Stimulated activated effector memory CD8-positive, alpha-beta T cell treated with anti-CD3 and anti-CD28 coated beads, Interleukin-12 subunit alpha, Interleukin-12 subunit beta, amount 100 ng/mL, for 72 hours (primary cell): ENCODE results near the gene AP5S1.
A peak's percentile ranks its signal among the peaks of the same experiment; 100 is the strongest.

Experiments used
- ATAC-seq: fragments of 150-1000 bp; cut with Tn5 transposase; 2 replicates; pipeline ENCODE4 v1.10.0; 2021
- DNase-seq, 2 donors: peaks; one replicate each; pipeline ENCODE4 v3.0.0; 2021 to 2022; ENCODE audit warnings: low spot score in 2 of 2
- H3K27ac Mint-ChIP-seq: one replicate; pipeline ENCODE4 v1.8.0; 2022; ENCODE audit warnings: mild to moderate bottlenecking, mixed read lengths
- H3K36me3 Mint-ChIP-seq: one replicate; pipeline ENCODE4 v1.8.0; 2022; ENCODE audit warnings: mild to moderate bottlenecking, mixed read lengths
- H3K4me1 Mint-ChIP-seq: one replicate; pipeline ENCODE4 v1.8.0; 2022; ENCODE audit warnings: mixed read lengths
- H3K4me3 Mint-ChIP-seq: one replicate; pipeline ENCODE4 v1.8.0; 2022; ENCODE audit warnings: mild to moderate bottlenecking, mixed read lengths
- H3K9me3 Mint-ChIP-seq: one replicate; pipeline ENCODE4 v1.8.0; 2022; ENCODE audit warnings: mixed read lengths

AP5S1 gene

DNA sequence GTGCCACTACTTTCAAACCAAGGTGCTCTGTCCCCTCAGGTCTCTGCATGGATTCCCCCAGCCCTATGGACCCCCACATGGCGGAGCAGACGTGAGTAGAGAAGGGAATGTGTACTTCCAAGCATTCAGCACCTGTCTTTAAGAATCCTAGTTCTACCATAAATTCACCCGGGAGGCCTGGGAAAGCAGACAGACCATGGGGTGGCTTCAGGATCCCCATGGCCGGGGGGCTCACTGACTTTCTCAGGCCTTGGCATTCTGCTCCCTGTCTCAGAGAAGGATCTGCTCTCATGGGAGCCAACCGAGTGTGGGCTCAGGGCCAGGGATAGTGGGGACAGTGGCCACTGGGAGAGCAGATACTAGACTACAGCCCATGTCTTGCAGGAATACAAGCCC is 22.0 kb upstream of the AP5S1 start:
- Mint-ChIP-seq H3K4me3 (peak overlapping the region; percentile 99), H3K27ac (peak overlapping the region; percentile 98), H3K9me3 (no peaks in the 10 kb centered on the region), H3K4me1 (peaks cover 69% of the 10 kb centered on the region), H3K36me3 (peaks cover 63% of the 10 kb centered on the region)
- DNase-seq (no peak), ATAC-seq (no peak)

DNA sequence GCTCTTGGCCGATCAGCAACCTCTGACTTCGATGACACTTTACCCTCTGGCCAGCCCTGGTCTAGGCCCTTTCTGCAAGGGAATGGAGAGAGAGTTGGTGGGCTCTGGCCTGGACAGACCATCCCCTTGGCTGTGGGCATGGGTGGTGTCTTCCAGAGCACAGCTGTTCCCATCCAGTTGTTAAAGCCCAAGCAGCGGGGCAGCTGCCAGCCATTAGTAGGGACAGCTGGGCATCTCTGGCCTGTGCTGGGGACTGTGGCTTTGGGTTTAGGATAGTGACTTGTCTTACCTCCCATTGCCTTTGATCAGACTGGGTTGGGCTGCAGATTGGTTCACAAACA is 21.5 kb upstream of the AP5S1 start:
- Mint-ChIP-seq H3K9me3 (no peaks in the 10 kb centered on the region), H3K4me3 (peak overlapping the region; percentile 99), H3K27ac (peak overlapping the region; percentile 98), H3K4me1 (peaks cover 74% of the 10 kb centered on the region), H3K36me3 (peaks cover 68% of the 10 kb centered on the region)
- DNase-seq (no peak), ATAC-seq (no peak)

DNA sequence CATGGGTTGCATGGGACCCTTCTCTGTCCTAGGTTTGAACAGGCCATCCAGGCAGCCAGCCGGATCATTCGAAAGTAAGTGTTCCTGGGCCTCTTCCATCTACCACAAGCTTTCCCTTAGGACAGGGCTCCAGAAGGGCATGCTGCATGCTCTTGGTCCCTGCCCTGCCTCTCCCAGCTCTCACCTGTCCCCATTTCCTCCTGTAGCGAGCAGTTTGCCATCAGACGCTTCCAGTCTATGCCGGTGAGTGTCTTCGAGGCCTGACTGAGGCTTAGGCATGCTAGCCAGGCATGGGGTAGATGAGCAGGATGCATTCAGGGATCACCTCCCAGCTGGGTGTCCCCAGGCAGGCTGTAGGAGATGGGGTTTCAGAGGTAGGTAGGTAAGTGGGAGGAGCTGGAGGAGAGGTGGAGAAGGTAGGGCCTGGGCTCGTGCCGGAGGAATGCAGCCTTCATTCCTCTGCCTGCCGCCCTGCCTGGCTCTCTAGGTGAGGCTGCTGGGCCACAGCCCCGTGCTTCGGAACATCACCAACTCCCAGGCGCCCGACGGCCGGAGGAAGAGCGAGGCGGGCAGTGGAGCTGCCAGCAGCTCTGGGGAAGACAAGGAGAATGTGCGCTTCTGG is 20.0 kb upstream of the AP5S1 start:
- ATAC-seq, result no peak
- H3K9me3 Mint-ChIP-seq, result no peaks in the 10 kb centered on the region
- peaks cover 83% of the 10 kb centered on the region for H3K36me3 Mint-ChIP-seq
- peaks cover 86% of the 10 kb centered on the region for H3K4me1 Mint-ChIP-seq
- H3K27ac Mint-ChIP-seq, result peak overlapping the region; percentile 98
- DNase-seq, result no peak
- no peak overlapping the region for H3K4me3 Mint-ChIP-seq

DNA sequence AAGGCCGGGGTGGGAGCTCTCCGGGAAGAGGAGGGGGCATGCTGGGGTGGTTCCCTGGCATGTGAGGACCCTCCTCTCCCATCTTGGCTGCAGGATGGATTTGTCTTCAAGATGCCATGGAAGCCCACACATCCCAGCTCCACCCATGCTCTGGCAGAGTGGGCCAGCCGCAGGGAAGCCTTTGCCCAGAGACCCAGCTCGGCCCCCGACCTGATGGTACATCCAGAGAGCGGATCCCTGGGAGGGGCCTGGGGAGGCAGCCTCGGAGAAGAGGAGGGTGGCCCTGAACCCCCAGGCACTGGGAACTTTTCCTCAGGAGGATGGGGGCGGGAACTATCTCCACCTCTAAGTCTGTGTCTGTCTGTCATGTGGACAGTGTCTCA is 19.5 kb upstream of the AP5S1 start:
- H3K36me3 Mint-ChIP-seq, result peaks cover 83% of the 10 kb centered on the region
- ATAC-seq, result no peak
- H3K4me3 Mint-ChIP-seq, result no peak overlapping the region

DNA sequence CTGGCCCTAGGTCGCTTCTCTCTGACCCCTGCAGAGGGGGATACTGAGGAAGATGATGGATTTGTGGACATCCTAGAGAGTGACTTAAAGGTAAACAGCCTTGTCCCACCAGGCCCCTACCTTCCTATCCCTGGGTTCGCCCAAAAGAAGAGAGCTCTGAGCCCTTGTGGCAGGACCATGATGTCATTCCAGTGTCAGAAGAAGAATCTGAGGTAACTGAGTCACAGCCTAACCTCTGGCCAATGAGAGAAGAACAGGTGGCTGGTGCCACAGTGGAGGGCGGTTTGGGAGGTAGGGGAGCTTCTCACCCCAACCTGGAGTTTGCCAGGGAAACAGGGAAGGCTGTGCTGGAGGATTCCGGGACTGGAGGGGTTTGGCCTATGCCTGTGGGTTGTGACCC is 19.0 kb upstream of the AP5S1 start:
- H3K27ac Mint-ChIP-seq, result peak overlapping the region; percentile 98
- ATAC-seq (peak; percentile 34), DNase-seq (no peak)
- H3K4me3 Mint-ChIP-seq, result no peak overlapping the region
- H3K36me3 Mint-ChIP-seq, result peaks cover 87% of the 10 kb centered on the region
- no peaks in the 10 kb centered on the region for H3K9me3 Mint-ChIP-seq
- peaks cover 90% of the 10 kb centered on the region for H3K4me1 Mint-ChIP-seq

More for the DNA sequence above, 19.5 kb upstream of the AP5S1 start:
- no peak for DNase-seq
- H3K4me1 Mint-ChIP-seq, result peaks cover 86% of the 10 kb centered on the region
- peak overlapping the region; percentile 98 for H3K27ac Mint-ChIP-seq
- no peaks in the 10 kb centered on the region for H3K9me3 Mint-ChIP-seq

DNA sequence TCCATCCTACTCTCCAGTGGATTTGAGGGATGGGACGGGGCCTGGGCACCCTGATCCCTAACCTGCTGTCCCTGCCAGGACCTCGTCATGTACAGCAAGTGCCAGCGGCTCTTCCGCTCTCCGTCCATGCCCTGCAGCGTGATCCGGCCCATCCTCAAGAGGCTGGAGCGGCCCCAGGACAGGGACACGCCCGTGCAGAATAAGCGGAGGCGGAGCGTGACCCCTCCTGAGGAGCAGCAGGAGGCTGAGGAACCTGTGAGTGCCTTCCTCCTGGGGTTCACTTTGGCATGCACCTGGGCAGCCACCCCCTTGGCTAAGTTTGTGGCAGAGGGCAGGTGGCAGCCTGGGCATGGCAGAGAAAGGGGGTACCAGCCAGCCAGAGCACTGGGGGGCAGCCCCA is 18.5 kb upstream of the AP5S1 start:
- Mint-ChIP-seq H3K4me3 (no peak overlapping the region), H3K9me3 (no peaks in the 10 kb centered on the region), H3K4me1 (peaks cover 90% of the 10 kb centered on the region), H3K27ac (peak overlapping the region; percentile 98), H3K36me3 (peaks cover 93% of the 10 kb centered on the region)
- DNase-seq (no peak), ATAC-seq (no peak)

DNA sequence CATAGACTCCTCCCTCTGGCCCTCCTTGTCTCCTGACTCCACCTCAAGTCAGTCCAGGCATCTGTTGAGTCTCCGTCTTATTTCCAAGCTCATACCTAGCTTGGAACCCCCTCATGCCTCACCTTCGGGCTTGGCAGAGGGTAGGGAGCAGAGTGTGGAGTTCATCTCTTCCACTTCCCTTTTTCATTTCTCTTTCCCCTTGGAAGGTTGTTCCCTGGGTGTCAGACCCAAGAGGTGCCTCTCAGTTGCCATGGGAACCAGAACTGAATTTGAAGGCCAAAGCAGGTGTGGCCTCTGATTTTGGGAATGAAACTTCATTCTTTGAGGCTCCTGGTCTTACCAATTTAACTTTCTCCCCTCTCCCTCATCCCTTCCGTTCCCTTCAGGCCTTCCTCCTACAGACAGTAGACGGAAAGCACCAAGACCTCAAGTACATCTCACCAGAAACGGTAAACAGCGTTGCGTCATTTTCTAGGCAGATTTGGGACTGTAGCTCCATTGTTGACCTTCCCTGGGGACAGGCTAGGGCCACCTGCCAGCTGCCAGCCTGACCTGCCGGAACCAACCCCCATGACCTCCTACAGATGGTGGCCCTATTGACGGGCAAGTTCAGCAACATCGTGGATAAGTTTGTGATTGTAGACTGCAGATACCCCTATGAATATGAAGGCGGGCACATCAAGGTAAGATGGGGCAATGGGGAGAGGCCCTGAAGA is 17.7 kb upstream of the AP5S1 start:
- Mint-ChIP-seq H3K9me3 (no peaks in the 10 kb centered on the region), H3K4me1 (peaks cover 90% of the 10 kb centered on the region), H3K36me3 (peaks cover 93% of the 10 kb centered on the region), H3K27ac (peak overlapping the region; percentile 98), H3K4me3 (no peak overlapping the region)
- no peak for DNase-seq
- ATAC-seq, result no peak

DNA sequence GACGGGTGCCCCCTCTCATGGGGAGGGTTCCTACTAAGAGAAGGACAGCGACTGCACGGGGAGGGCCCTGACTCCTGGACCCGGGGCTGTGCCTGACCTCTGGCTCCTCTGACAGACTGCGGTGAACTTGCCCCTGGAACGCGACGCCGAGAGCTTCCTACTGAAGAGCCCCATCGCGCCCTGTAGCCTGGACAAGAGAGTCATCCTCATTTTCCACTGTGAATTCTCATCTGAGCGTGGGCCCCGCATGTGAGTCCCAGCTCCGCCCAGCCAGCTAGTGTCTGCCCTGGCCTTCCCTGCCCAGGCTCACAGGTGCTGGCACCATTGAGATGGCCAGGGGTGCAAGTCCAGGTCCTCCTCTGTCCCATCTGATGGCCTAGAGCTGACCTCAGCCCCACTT is 17.1 kb upstream of the AP5S1 start:
- Mint-ChIP-seq H3K4me3 (no peak overlapping the region), H3K9me3 (no peaks in the 10 kb centered on the region), H3K4me1 (peaks cover 87% of the 10 kb centered on the region), H3K36me3 (peaks cover 87% of the 10 kb centered on the region), H3K27ac (peak overlapping the region; percentile 98)
- DNase-seq (no peak), ATAC-seq (no peak)

DNA sequence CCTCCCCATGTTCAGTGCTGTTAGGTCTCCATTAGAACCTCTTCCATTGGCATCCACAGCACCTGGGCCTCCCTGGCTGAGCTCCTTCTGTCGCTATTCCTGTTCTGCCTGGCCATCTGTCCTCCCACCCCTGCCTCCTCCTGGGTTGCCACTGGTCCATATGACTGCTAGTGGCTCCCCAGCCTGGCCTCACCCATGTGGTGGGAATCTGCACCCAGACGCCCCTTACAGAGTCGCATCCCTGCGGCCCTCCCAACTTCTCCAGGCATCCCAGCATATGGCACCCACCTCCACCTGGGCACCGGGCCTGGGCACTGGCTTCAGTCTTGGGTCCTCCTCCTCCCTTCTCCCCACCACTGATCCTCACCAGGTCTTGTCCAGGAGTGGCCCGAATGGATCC is 16.5 kb upstream of the AP5S1 start:
- no peaks in the 10 kb centered on the region for H3K9me3 Mint-ChIP-seq
- no peak overlapping the region for H3K4me3 Mint-ChIP-seq
- no peak for ATAC-seq
- peaks cover 81% of the 10 kb centered on the region for H3K4me1 Mint-ChIP-seq
- no peak for DNase-seq
- peak overlapping the region; percentile 98 for H3K27ac Mint-ChIP-seq
- peaks cover 81% of the 10 kb centered on the region for H3K36me3 Mint-ChIP-seq

DNA sequence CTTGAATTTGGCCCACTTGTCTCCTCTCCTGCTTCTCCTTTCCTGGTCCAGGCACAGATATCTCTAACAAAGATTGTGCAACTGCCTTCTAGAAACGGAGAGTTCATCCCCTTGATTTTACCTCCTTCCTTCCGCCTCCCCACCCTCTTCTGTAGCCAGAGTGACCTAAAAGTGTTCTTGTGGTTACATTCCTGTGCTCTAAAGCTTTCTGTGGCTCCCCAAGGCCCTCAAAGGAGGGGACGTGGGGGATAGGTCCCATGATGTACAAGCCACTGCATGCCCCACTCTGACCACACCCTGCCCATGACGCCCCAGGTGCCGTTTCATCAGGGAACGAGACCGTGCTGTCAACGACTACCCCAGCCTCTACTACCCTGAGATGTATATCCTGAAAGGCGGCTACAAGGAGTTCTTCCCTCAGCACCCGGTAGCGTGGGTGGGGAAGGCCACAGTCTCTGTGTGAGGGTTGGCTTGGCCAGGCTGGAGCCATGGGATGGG is 16.0 kb upstream of the AP5S1 start:
- Mint-ChIP-seq H3K4me3 (no peak overlapping the region), H3K4me1 (peaks cover 77% of the 10 kb centered on the region), H3K36me3 (peaks cover 77% of the 10 kb centered on the region), H3K9me3 (no peaks in the 10 kb centered on the region), H3K27ac (peak overlapping the region; percentile 98)
- ATAC-seq (no peak), DNase-seq (no peak)

DNA sequence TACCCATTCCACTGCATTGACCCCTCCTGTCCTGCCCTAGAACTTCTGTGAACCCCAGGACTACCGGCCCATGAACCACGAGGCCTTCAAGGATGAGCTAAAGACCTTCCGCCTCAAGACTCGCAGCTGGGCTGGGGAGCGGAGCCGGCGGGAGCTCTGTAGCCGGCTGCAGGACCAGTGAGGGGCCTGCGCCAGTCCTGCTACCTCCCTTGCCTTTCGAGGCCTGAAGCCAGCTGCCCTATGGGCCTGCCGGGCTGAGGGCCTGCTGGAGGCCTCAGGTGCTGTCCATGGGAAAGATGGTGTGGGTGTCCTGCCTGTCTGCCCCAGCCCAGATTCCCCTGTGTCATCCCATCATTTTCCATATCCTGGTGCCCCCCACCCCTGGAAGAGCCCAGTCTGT is 15.6 kb upstream of the AP5S1 start:
- peak overlapping the region; percentile 98 for H3K27ac Mint-ChIP-seq
- peaks cover 75% of the 10 kb centered on the region for H3K36me3 Mint-ChIP-seq
- DNase-seq, result no peak
- no peaks in the 10 kb centered on the region for H3K9me3 Mint-ChIP-seq
- H3K4me1 Mint-ChIP-seq, result peaks cover 72% of the 10 kb centered on the region
- H3K4me3 Mint-ChIP-seq, result no peak overlapping the region
- ATAC-seq, result no peak

DNA sequence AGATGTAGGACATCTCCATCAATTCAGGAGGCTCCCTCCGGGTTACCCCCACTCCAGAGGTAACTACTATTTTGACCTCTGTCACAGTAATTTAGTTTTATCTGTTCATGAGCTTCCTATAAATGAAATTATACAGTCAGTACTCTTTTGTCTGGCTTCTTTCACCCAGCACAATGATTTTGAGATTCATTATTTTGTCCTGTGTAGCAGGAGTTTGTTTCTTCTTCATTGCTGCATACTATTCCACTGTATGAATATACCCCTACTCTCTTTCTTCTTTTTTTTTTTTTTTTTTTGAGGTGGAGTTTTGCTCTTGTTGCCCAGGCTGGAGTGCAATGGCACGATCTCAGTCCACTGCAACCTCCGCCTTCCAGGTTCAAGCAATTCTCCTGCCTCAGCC is 11.8 kb upstream of the AP5S1 start:
- H3K4me1 Mint-ChIP-seq, result peaks cover 77% of the 10 kb centered on the region
- DNase-seq (no peak), ATAC-seq (no peak)
- peaks cover 53% of the 10 kb centered on the region for H3K36me3 Mint-ChIP-seq
- H3K4me3 Mint-ChIP-seq, result no peak overlapping the region
- H3K27ac Mint-ChIP-seq, result no peak overlapping the region
- no peaks in the 10 kb centered on the region for H3K9me3 Mint-ChIP-seq

DNA sequence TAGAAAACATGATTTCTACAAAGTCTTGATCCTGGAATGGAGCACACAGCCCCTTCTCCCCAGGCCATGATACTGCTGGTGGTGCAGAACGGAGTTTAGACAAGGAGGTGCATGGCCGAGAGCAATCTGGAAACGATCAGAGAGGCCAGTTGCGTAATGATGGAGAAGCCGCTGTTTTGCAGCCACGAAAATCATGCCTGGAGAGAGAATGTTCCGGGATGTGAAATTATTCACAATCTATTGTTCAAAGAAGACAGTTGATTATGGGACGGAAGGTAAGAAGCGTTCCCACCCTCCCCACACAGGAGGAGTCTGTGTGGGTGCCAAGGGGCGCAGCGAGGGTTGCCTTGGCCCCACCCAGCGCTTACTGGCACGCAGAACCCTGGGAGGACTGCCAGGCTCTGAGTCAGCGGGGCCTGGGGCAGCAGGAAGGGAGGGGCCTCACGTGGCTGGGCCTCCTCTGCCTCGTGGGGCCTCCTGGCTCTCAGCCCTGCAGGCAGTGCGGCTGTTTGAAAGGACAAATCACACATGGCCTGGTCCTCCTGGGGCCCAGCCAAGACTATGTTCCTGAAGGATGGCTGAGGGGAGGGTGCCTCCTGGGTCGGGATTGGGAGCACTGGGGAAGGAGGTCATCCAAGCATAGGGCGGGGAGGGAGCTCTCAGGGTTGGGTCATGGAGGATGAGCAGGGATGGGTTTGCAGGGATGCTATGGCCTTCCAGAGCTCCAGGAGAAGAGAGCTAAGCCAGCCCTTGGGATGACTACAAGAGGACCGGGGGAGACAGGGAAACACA is 8.7 kb upstream of the AP5S1 start:
- ATAC-seq (peak; percentile 90), DNase-seq (peak; percentile 80 to 91)
- Mint-ChIP-seq H3K4me1 (peaks cover 75% of the 10 kb centered on the region), H3K27ac (peak overlapping the region; percentile 99), H3K4me3 (peak overlapping the region; percentile 90), H3K36me3 (peaks cover 21% of the 10 kb centered on the region), H3K9me3 (no peaks in the 10 kb centered on the region)

DNA sequence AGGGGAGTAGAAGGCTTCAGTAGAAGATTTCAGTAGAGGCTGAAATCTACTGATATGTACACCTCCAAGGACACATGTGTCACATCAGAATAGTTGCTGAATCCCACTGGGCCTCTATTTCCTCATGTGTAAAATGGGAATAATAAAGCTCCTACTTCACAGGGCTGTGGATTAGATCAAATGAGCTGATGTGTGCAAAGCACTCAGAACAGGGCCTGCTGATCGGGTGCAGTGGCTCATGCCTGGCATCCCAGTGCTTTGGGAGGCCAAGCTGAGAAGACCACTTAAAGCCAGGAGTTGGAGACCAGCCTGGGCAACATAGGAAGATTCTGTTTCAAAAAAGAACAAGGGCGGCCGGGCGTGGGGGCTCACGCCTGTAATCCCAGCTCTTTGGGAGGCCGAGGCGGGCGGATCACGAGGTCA is 8.1 kb upstream of the AP5S1 start:
- peak overlapping the region; percentile 90 for H3K4me3 Mint-ChIP-seq
- no peak for DNase-seq
- peaks cover 72% of the 10 kb centered on the region for H3K4me1 Mint-ChIP-seq
- no peaks in the 10 kb centered on the region for H3K9me3 Mint-ChIP-seq
- no peak for ATAC-seq
- H3K27ac Mint-ChIP-seq, result peak overlapping the region; percentile 99
- H3K36me3 Mint-ChIP-seq, result peaks cover 15% of the 10 kb centered on the region

DNA sequence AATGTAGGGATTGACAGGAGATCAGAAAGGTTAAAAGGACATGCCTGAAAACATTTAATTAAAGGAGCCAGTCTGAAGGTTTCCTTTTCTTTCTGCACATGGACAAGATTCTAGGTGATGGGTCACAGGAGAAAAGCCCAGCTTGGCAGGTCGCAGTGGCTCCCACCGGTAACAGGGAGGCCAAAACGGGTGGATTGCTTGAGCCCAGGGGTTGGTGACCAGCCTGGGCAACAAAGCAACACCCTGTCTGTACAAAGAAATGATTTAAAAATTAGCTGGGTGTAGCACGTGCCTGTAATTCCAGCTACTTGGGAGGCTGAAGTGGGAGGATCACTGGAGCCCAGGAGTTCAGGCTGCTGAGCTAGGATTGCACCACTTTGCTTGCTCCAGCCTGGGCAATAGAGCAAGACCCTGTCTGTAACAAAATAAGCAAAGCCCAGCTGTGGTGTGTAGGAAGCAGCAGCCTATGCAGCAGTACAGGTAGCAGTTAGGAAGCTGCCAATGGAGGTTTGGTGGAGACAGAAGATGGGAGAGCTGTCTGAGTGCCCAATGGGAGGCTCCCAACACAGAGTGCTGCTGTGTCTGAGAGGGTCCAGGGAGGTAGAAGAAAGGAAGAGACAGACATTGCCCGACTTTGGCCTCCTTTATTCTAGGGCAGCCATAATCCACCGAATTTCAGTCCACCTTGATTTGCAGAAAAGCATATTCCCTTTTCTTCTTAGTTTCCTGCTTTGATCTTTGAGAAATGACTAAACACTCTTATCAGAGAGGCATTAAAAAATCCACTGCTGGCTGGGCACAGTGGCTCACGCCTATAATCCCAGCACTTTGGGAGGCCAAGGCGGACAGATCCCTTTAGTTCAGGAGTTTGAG is 7.1 kb upstream of the AP5S1 start:
- no peaks in the 10 kb centered on the region for H3K9me3 Mint-ChIP-seq
- H3K4me1 Mint-ChIP-seq, result peaks cover 68% of the 10 kb centered on the region
- H3K27ac Mint-ChIP-seq, result peak overlapping the region; percentile 99
- no peak for ATAC-seq
- peaks cover 15% of the 10 kb centered on the region for H3K36me3 Mint-ChIP-seq
- peak overlapping the region; percentile 32 for H3K4me3 Mint-ChIP-seq
- DNase-seq, result no peak
